ENCODE results near the gene IGFN1.
A peak's percentile ranks its signal among the peaks of the same experiment; 100 is the strongest.
"Not testable (repeated sequence)": the region's sequence is repeated elsewhere in the genome, so short reads cannot be mapped to it uniquely, and the experiment has no call there.

IGFN1 gene

GRCh38 chr1:201147396-201148015, 43.1 kb upstream of the IGFN1 start:
- DNase-seq (ENCODE audit: insufficient read length) (no peak), FAIRE-seq (no peak)
- no peak for TF ChIP-seq POLR2AphosphoS5 (IDR thresholded peaks at IDR 0.05; ENCODE audit: low read depth, low read length)
- no peak for TF ChIP-seq TAF1 (IDR thresholded peaks at IDR 0.05; ENCODE audit: borderline replicate concordance, low read depth, low read length)
- no peak for TF ChIP-seq POLR2A (IDR thresholded peaks at IDR 0.05; ENCODE audit: low read depth, low read length)

- DNase-seq (ENCODE audit: insufficient read length) (no peak), FAIRE-seq (no peak)
- TF ChIP-seq POLR2A (IDR thresholded peaks at IDR 0.05; ENCODE audit: low read depth, low read length) (no peak), POLR2AphosphoS5 (IDR thresholded peaks at IDR 0.05; ENCODE audit: low read depth, low read length) (no peak), TAF1 (IDR thresholded peaks at IDR 0.05; ENCODE audit: borderline replicate concordance, low read depth, low read length) (no peak)
Measured at GRCh38 chr1:201149400-201149799, 41.2 kb upstream of the IGFN1 start.

GRCh38 chr1:201153474-201154388, 36.9 kb upstream of the IGFN1 start:
- peak; percentile 83 for DNase-seq (ENCODE audit: insufficient read length)
- no peak for FAIRE-seq
- no peak for TF ChIP-seq TAF1 (IDR thresholded peaks at IDR 0.05; ENCODE audit: borderline replicate concordance, low read depth, low read length)
- TF ChIP-seq POLR2AphosphoS5 (IDR thresholded peaks at IDR 0.05; ENCODE audit: low read depth, low read length), result no peak
- no peak; the same call in 1 of the 2 replicates for TF ChIP-seq POLR2A (IDR thresholded peaks at IDR 0.05; ENCODE audit: low read depth, low read length)

- FAIRE-seq (peak; percentile 72), DNase-seq (ENCODE audit: insufficient read length) (peak; percentile 97)
- TF ChIP-seq POLR2A (IDR thresholded peaks at IDR 0.05; ENCODE audit: low read depth, low read length) (no peak), TAF1 (IDR thresholded peaks at IDR 0.05; ENCODE audit: borderline replicate concordance, low read depth, low read length) (no peak), POLR2AphosphoS5 (IDR thresholded peaks at IDR 0.05; ENCODE audit: low read depth, low read length) (no peak)
Measured at GRCh38 chr1:201154389-201155165, 36.0 kb upstream of the IGFN1 start, which contains the start of gene TMEM9. TSS of gene TMEM9 (minus strand) at chr1:201154474. CDS start at chr1:201153923, 551 bp downstream.

- no peak for FAIRE-seq
- TF ChIP-seq POLR2A (IDR thresholded peaks at IDR 0.05; ENCODE audit: low read depth, low read length) (no peak), POLR2AphosphoS5 (IDR thresholded peaks at IDR 0.05; ENCODE audit: low read depth, low read length) (no peak)
- DNase-seq (ENCODE audit: insufficient read length), result no peak
Measured at GRCh38 chr1:201155354-201155753, 35.3 kb upstream of the IGFN1 start.

- TF ChIP-seq POLR2AphosphoS5 (IDR thresholded peaks at IDR 0.05; ENCODE audit: low read depth, low read length), result no peak
- TF ChIP-seq TAF1 (IDR thresholded peaks at IDR 0.05; ENCODE audit: borderline replicate concordance, low read depth, low read length), result no peak
- no peak for TF ChIP-seq POLR2A (IDR thresholded peaks at IDR 0.05; ENCODE audit: low read depth, low read length)
- FAIRE-seq (no peak), DNase-seq (ENCODE audit: insufficient read length) (no peak)
Measured at GRCh38 chr1:201156346-201156745, 34.3 kb upstream of the IGFN1 start.

- TF ChIP-seq POLR2A (IDR thresholded peaks at IDR 0.05; ENCODE audit: low read depth, low read length), result no peak
- no peak for TF ChIP-seq POLR2AphosphoS5 (IDR thresholded peaks at IDR 0.05; ENCODE audit: low read depth, low read length)
- no peak for TF ChIP-seq TAF1 (IDR thresholded peaks at IDR 0.05; ENCODE audit: borderline replicate concordance, low read depth, low read length)
- DNase-seq (ENCODE audit: insufficient read length) (no peak), FAIRE-seq (no peak)
Measured at GRCh38 chr1:201156819-201157218, 33.8 kb upstream of the IGFN1 start.

- DNase-seq (ENCODE audit: insufficient read length) (no peak), FAIRE-seq (no peak)
- TF ChIP-seq POLR2AphosphoS5 (IDR thresholded peaks at IDR 0.05; ENCODE audit: low read depth, low read length) (no peak), POLR2A (IDR thresholded peaks at IDR 0.05; ENCODE audit: low read depth, low read length) (no peak), TAF1 (IDR thresholded peaks at IDR 0.05; ENCODE audit: borderline replicate concordance, low read depth, low read length) (no peak)
Measured at GRCh38 chr1:201157949-201158348, 32.7 kb upstream of the IGFN1 start.

GRCh38 chr1:201163036-201163435, 27.6 kb upstream of the IGFN1 start:
- not testable (repeated sequence) for FAIRE-seq; DNase-seq (ENCODE audit: insufficient read length)

GRCh38 chr1:201163707-201164106, 26.9 kb upstream of the IGFN1 start:
- TF ChIP-seq POLR2AphosphoS5 (IDR thresholded peaks at IDR 0.05; ENCODE audit: low read depth, low read length), result no peak
- no peak for TF ChIP-seq POLR2A (IDR thresholded peaks at IDR 0.05; ENCODE audit: low read depth, low read length)
- TF ChIP-seq TAF1 (IDR thresholded peaks at IDR 0.05; ENCODE audit: borderline replicate concordance, low read depth, low read length), result no peak
- no peak for DNase-seq (ENCODE audit: insufficient read length)
- FAIRE-seq, result no peak

- DNase-seq (ENCODE audit: insufficient read length), result no peak
- TF ChIP-seq POLR2A (IDR thresholded peaks at IDR 0.05; ENCODE audit: low read depth, low read length) (no peak), TAF1 (IDR thresholded peaks at IDR 0.05; ENCODE audit: borderline replicate concordance, low read depth, low read length) (no peak)
- no peak for FAIRE-seq
Measured at GRCh38 chr1:201164645-201165044, 26.0 kb upstream of the IGFN1 start.
